HepG2 (cell line): ENCODE results near the gene LEPROT. TPM values are rescaled to one million over a fixed set of nuclear protein-coding genes. Genes with fewer than 3 reads are reported as not detected.

ENCODE experiments used
- ATF2 ChIP-seq: sonication (generic); formaldehyde crosslinking; IDR thresholded peaks from 2 replicates; pipeline ENCODE4 v1.4.0; 2020; ENCODE audit warnings: missing genetic modification reagents
- CSRNP1 ChIP-seq: sonication (generic); formaldehyde crosslinking; IDR thresholded peaks from 2 replicates; pipeline ENCODE4 v1.8.1; 2023; ENCODE audit warnings: mild to moderate bottlenecking, missing genetic modification reagents
- FUBP1 ChIP-seq: sonication (generic); formaldehyde crosslinking; IDR thresholded peaks from 2 replicates; pipeline ENCODE4 v1.5.1; 2020; ENCODE audit warnings: missing genetic modification reagents, mild to moderate bottlenecking, borderline replicate concordance
- HDAC6 ChIP-seq: fragments of 200-600 bp; sonication (generic); IDR thresholded peaks from 2 replicates; pipeline ENCODE4 v1.7.0; 2017; ENCODE audit warnings: mild to moderate bottlenecking, antibody characterized with exemption, low read length, low read depth
- HES4 ChIP-seq: sonication (generic); formaldehyde crosslinking; IDR thresholded peaks from 2 replicates; pipeline ENCODE4 v1.9.0; 2021; ENCODE audit warnings: mild to moderate bottlenecking, missing genetic modification reagents, borderline replicate concordance
- IRF1 ChIP-seq: sonication (generic); formaldehyde crosslinking; IDR thresholded peaks from 2 replicates; pipeline ENCODE4 v1.4.0; 2020; ENCODE audit warnings: low read depth, mild to moderate bottlenecking, missing genetic modification reagents
- KDM6A ChIP-seq: IDR thresholded peaks from 2 replicates; pipeline ENCODE4 v1.6.1; 2016; ENCODE audit warnings: low read depth
- MED1 ChIP-seq: sonication (generic); formaldehyde crosslinking; IDR thresholded peaks from 2 replicates; pipeline ENCODE4 v1.4.0; 2020; ENCODE audit warnings: missing genetic modification reagents
- MXD4 ChIP-seq: IDR thresholded peaks from 2 replicates; pipeline ENCODE4 v1.6.1; 2016; ENCODE audit warnings: mild to moderate bottlenecking, missing biosample characterization, missing genetic modification reagents
- SCMH1 ChIP-seq: sonication (generic); formaldehyde crosslinking; IDR thresholded peaks from 2 replicates; pipeline ENCODE4 v1.9.0; 2021; ENCODE audit warnings: missing genetic modification reagents, mild to moderate bottlenecking, borderline replicate concordance
- SNAPC5 ChIP-seq: sonication (generic); formaldehyde crosslinking; IDR thresholded peaks from 2 replicates; pipeline ENCODE4 v1.8.1; 2023; ENCODE audit warnings: mild to moderate bottlenecking, missing genetic modification reagents, borderline replicate concordance
- SPEN ChIP-seq: sonication (generic); formaldehyde crosslinking; IDR thresholded peaks from 2 replicates; pipeline ENCODE4 v1.5.1; 2020; ENCODE audit warnings: low read depth, mild to moderate bottlenecking, missing genetic modification reagents
- SSRP1 ChIP-seq: IDR thresholded peaks from 2 replicates; pipeline ENCODE4 v1.6.1; 2016; ENCODE audit warnings: control low read depth
- ZBTB49 ChIP-seq: sonication (generic); formaldehyde crosslinking; IDR thresholded peaks from 2 replicates; pipeline ENCODE4 v1.4.0; 2020; ENCODE audit warnings: missing genetic modification reagents, borderline replicate concordance
- ZNF350 ChIP-seq: sonication (generic); formaldehyde crosslinking; IDR thresholded peaks from 2 replicates; pipeline ENCODE4 v1.4.0; 2020; ENCODE audit warnings: mild to moderate bottlenecking, low read depth, missing genetic modification reagents, borderline replicate concordance
- ZNF446 ChIP-seq: sonication (generic); formaldehyde crosslinking; IDR thresholded peaks from 2 replicates; pipeline ENCODE4 v1.5.0; 2020; ENCODE audit warnings: mild to moderate bottlenecking, missing genetic modification reagents
- ZNF557 ChIP-seq: sonication (generic); formaldehyde crosslinking; IDR thresholded peaks from 2 replicates; pipeline ENCODE4 v1.4.0; 2020; ENCODE audit warnings: missing genetic modification reagents
- ZNF605 ChIP-seq: sonication (generic); formaldehyde crosslinking; IDR thresholded peaks from 2 replicates; pipeline ENCODE4 v1.8.0; 2022; ENCODE audit warnings: mild to moderate bottlenecking, missing genetic modification reagents
- polyA plus RNA-seq, 8 experiments: library from polyadenylated mRNA; depleted of rRNA in 3 of 8; stranded (reverse) in 7 of 8; unstranded in 1 of 8; fragments of >200 nt; fragmentation: Illumina TruSeq in 4 of 8; extraction: Trizol in 4 of 8; gene quantifications; 2 replicates each; pipeline versions ENCODE4 v1.2.1 to v1.2.3, GENCODE V29; 2011 to 2016; ENCODE audit warnings: low read depth in 4 of 8, missing spikeins in 1 of 8, mixed read lengths in 1 of 8; ENCODE audit not compliant: insufficient read depth in 1 of 8
- total RNA-seq, 5 experiments: library from RNA; depleted of rRNA; stranded (reverse); fragments of >200 nt; fragmentation: Illumina TruSeq; extraction: Trizol; gene quantifications; 2 replicates each; pipeline ENCODE4 v1.2.3, GENCODE V29; 2016; ENCODE audit warnings: low read depth in 1 of 5
- TF ChIP-seq, protein P1 (sequence below): sonication (generic); formaldehyde crosslinking; IDR thresholded peaks from 2 replicates; pipeline ENCODE4 v1.4.0; 2020; ENCODE audit warnings: missing genetic modification reagents, borderline replicate concordance

LEPROT gene
- total and polyA plus RNA-seq, 2 of the 13 experiments (the other 11 are each of a cell fraction or from before 2014, with no cell fraction given), result 36.8 to 51.4 TPM

DNA sequence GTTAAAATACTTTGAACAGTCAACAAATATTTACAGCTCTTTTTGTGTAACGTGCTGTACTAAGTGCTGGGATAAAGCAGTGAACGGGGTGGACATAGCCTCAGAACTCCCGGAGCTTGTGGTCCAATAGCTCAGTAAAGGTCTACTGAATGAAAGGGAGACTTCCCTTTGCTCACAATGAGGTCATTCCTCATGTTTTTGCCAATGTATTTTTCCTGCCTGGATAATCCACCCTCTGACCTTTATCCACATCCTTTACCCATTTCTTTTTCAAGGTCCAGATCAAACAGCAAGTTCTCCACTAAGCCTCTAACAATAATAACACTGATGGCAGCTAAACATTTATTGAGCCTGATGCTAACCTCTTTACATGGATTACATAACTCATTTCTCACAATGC, 55.9 kb downstream of the LEPROT start (continued):
- TF ChIP-seq IRF1 (CRISPR knock-in tag), result no peak
- no peak for TF ChIP-seq ZBTB49 (CRISPR knock-in tag)
- TF ChIP-seq SSRP1 (CRISPR knock-in tag), result no peak
- no peak for TF ChIP-seq HDAC6
- no peak for TF ChIP-seq ZNF605
- no peak for TF ChIP-seq HES4 (CRISPR knock-in tag)
- no peak for TF ChIP-seq ZNF446 (CRISPR knock-in tag)
- no peak for TF ChIP-seq SNAPC5 (CRISPR knock-in tag)
- no peak for TF ChIP-seq CSRNP1
- TF ChIP-seq KDM6A (CRISPR knock-in tag), result no peak
- TF ChIP-seq SCMH1 (CRISPR knock-in tag), result no peak
- TF ChIP-seq ZNF557 (CRISPR knock-in tag), result no peak
- TF ChIP-seq FUBP1 (CRISPR knock-in tag), result no peak
- peak; percentile 95 for TF ChIP-seq ATF2 (CRISPR knock-in tag)
- TF ChIP-seq, protein P1, sequence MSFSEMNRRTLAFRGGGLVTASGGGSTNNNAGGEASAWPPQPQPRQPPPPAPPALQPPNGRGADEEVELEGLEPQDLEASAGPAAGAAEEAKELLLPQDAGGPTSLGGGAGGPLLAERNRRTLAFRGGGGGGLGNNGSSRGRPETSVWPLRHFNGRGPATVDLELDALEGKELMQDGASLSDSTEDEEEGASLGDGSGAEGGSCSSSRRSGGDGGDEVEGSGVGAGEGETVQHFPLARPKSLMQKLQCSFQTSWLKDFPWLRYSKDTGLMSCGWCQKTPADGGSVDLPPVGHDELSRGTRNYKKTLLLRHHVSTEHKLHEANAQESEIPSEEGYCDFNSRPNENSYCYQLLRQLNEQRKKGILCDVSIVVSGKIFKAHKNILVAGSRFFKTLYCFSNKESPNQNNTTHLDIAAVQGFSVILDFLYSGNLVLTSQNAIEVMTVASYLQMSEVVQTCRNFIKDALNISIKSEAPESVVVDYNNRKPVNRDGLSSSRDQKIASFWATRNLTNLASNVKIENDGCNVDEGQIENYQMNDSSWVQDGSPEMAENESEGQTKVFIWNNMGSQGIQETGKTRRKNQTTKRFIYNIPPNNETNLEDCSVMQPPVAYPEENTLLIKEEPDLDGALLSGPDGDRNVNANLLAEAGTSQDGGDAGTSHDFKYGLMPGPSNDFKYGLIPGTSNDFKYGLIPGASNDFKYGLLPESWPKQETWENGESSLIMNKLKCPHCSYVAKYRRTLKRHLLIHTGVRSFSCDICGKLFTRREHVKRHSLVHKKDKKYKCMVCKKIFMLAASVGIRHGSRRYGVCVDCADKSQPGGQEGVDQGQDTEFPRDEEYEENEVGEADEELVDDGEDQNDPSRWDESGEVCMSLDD (CRISPR knock-in tag), result no peak
- no peak for TF ChIP-seq ZNF350 (CRISPR knock-in tag)
- TF ChIP-seq MXD4 (CRISPR knock-in tag), result no peak
- TF ChIP-seq SPEN (CRISPR knock-in tag), result no peak
- peak; percentile 96 for TF ChIP-seq MED1 (CRISPR knock-in tag)
